ENCODE data around the gene ALDH3A2.

GRCh38 chr17:19626079-19626478, 22.5 kb upstream of the ALDH3A2 start:
- TF ChIP-seq EZH2 (IDR thresholded peaks at IDR 0.05; ENCODE audit: insufficient read depth, poor library complexity, severe bottlenecking) (no peak), EZH2phosphoT487 (IDR thresholded peaks at IDR 0.05; ENCODE audit: insufficient read depth, low read depth) (no peak)

Measured in GM23248 (cell line).